Measurements from ENCODE around the gene ZDHHC14.

The ZDHHC14 gene

GRCh38 chr6:157615951-157616350, 235.0 kb downstream of the ZDHHC14 start:
- no peak for TF ChIP-seq CTCF (IDR thresholded peaks at IDR 0.05; ENCODE audit: control insufficient read depth, extremely low read depth, insufficient read depth)
- no peak overlapping the region for H3K4me3 ChIP-seq (ENCODE audit: low read depth, low read length)
- DNase-seq (ENCODE audit: low read depth) = no peak

- no peak for DNase-seq (ENCODE audit: low read depth)
- no peak for TF ChIP-seq CTCF (IDR thresholded peaks at IDR 0.05; ENCODE audit: control insufficient read depth, extremely low read depth, insufficient read depth)
- no peak overlapping the region for H3K4me3 ChIP-seq (ENCODE audit: low read depth, low read length)
Observed at GRCh38 chr6:157620944-157621343, 240.0 kb downstream of the ZDHHC14 start.

- no peak for TF ChIP-seq CTCF (IDR thresholded peaks at IDR 0.05; ENCODE audit: control insufficient read depth, extremely low read depth, insufficient read depth)
- no peak overlapping the region for H3K4me3 ChIP-seq (ENCODE audit: low read depth, low read length)
- DNase-seq (ENCODE audit: low read depth) = no peak
Observed at GRCh38 chr6:157621406-157621805, 240.4 kb downstream of the ZDHHC14 start.

GRCh38 chr6:157622427-157622826, 241.4 kb downstream of the ZDHHC14 start:
- H3K4me3 ChIP-seq (ENCODE audit: low read depth, low read length) = no peak overlapping the region
- TF ChIP-seq CTCF (IDR thresholded peaks at IDR 0.05; ENCODE audit: control insufficient read depth, extremely low read depth, insufficient read depth) = no peak
- DNase-seq (ENCODE audit: low read depth) = no peak

- DNase-seq (ENCODE audit: low read depth) = no peak
- H3K4me3 ChIP-seq (ENCODE audit: low read depth, low read length) = no peak overlapping the region
- TF ChIP-seq CTCF (IDR thresholded peaks at IDR 0.05; ENCODE audit: control insufficient read depth, extremely low read depth, insufficient read depth) = no peak
Observed at GRCh38 chr6:157625111-157625510, 244.1 kb downstream of the ZDHHC14 start.

GRCh38 chr6:157625764-157626163, 244.8 kb downstream of the ZDHHC14 start:
- H3K4me3 ChIP-seq (ENCODE audit: low read depth, low read length) = no peak overlapping the region
- TF ChIP-seq CTCF (IDR thresholded peaks at IDR 0.05; ENCODE audit: control insufficient read depth, extremely low read depth, insufficient read depth) = no peak
- no peak for DNase-seq (ENCODE audit: low read depth)

- H3K4me3 ChIP-seq (ENCODE audit: low read depth, low read length) = no peak overlapping the region
- no peak for DNase-seq (ENCODE audit: low read depth)
- TF ChIP-seq CTCF (IDR thresholded peaks at IDR 0.05; ENCODE audit: control insufficient read depth, extremely low read depth, insufficient read depth) = no peak
Observed at GRCh38 chr6:157627195-157627966, 246.4 kb downstream of the ZDHHC14 start.
